ENCODE data around the gene SMAP2. TPM values are rescaled to one million over a fixed set of nuclear protein-coding genes. Genes with fewer than 3 reads are reported as not detected.

Gene SMAP2
- total and polyA plus RNA-seq, 2 of the 4 experiments (the other 2 are of a cell fraction), result 30.1 to 31.0 TPM

GRCh38 chr1:40399984-40400704 is 26.6 kb downstream of the SMAP2 start:
- no peak overlapping the region for H4K5ac ChIP-seq (ENCODE audit: low read depth, low read length)
- H3K79me1 ChIP-seq (ENCODE audit: low read depth in 1 of 2, low read length in 2 of 2), result peaks cover 20 to 60% of the 10 kb centered on the region in 2 experiments
- H2AK5ac ChIP-seq (ENCODE audit: low read depth, low read length), result no peak overlapping the region
- CTCF ChIA-PET, result interaction anchor here (0.8 to 1.0 kb wide), 2 partner anchors 8 to 255 kb away, joined by 3 to 4 read pairs; no protein-coding TSS in a partner anchor
- in situ Hi-C loops (cut with MboI; ENCODE audit: low sequenced_read_pairs) (loop anchor here (5.0 kb wide), 1 partner anchor 63 kb away; no protein-coding TSS in a partner anchor), intact Hi-C loops (cut with micrococcal nuclease) (loop anchor here (10.0 kb wide), 1 partner anchor 145 kb away; the partner anchor contains the start of gene ZMPSTE24), dilution Hi-C loops (cut with HindIII; ENCODE audit: low sequenced_read_pairs, unreplicated experiment) (no loop called here)
- H3K36me3 ChIP-seq (ENCODE audit: control insufficient read depth, insufficient read depth, low read length), result no peaks in the 10 kb centered on the region
- no peaks in the 10 kb centered on the region for H3K9me3 ChIP-seq (ENCODE audit: control insufficient read depth, insufficient read depth, low read length)
- H3K56ac ChIP-seq (ENCODE audit: extremely low read depth, insufficient read depth, low read length), result no peak overlapping the region
- 0 out of 2 replicates have a peak, but pooled peaks cover 2% of the 10 kb centered on the region for H3K9me1 ChIP-seq (ENCODE audit: insufficient read depth, low read length)
- no peak overlapping the region for H2BK20ac ChIP-seq (ENCODE audit: low read depth, low read length)
- no peak overlapping the region for H3K14ac ChIP-seq (replicated peaks; ENCODE audit: low read depth, low read length)
- no TSS peak for BruUV-seq (replicated peaks)
- no peak for ATAC-seq (ENCODE audit: low read depth)
- POLR2A ChIA-PET (ENCODE audit: unreplicated experiment), result interaction anchor here (0.5 kb wide), 1 partner anchor 18 kb away, joined by 3 read pairs; no protein-coding TSS in a partner anchor
- H3K27me3 ChIP-seq (ENCODE audit: control insufficient read depth, insufficient read depth, low read length), result no peaks in the 10 kb centered on the region
- 0 out of 2 replicates have a peak, but pooled peaks cover 6% of the 10 kb centered on the region for H4K20me1 ChIP-seq (ENCODE audit: insufficient read depth, low read length)
- H3K4me2 ChIP-seq (ENCODE audit: low read depth, low read length), result no peak overlapping the region
- H2AFZ ChIP-seq (replicated peaks; ENCODE audit: low read length, poor library complexity), result no peak overlapping the region
- no peak overlapping the region for H3K18ac ChIP-seq (ENCODE audit: low read depth, low read length)
- WGBS, 2 experiments (ENCODE audit: extremely low coverage in 2 of 2, insufficient read length in 1 of 2), result 79% methylated on average over 2 of the region's 4 CpGs; no CpG with 5 or more reads in 1 of the 2 experiments
- DNase-seq, result no peak
- no peaks in the 10 kb centered on the region for H3K4me1 ChIP-seq (ENCODE audit: control insufficient read depth, insufficient read depth, low read length)
- no peak overlapping the region for H2BK5ac ChIP-seq (ENCODE audit: low read depth, low read length, poor library complexity, severe bottlenecking)
- no peak overlapping the region for H4K91ac ChIP-seq (ENCODE audit: insufficient read depth, low read depth, low read length)
- H3K9ac ChIP-seq (ENCODE audit: low read depth, low read length), result no peak overlapping the region
- H2BK15ac ChIP-seq (ENCODE audit: low read depth, low read length), result no peak overlapping the region
- H3K4me3 ChIP-seq (ENCODE audit: insufficient read depth, low read depth, low read length), result no peak overlapping the region
- H3K4ac ChIP-seq (ENCODE audit: low read depth, low read length), result no peak overlapping the region
- H2BK120ac ChIP-seq (ENCODE audit: low read depth, low read length), result no peak overlapping the region
- H4K8ac ChIP-seq (ENCODE audit: low read depth in 2 of 2, low read length in 2 of 2), result no peak overlapping the region
- no peak overlapping the region for H3K27ac ChIP-seq (ENCODE audit: insufficient read depth, low read length)
- H3K23ac ChIP-seq (ENCODE audit: low read depth, low read length), result no peak overlapping the region
- H2AK9ac ChIP-seq (replicated peaks; ENCODE audit: low read depth, low read length, poor library complexity), result no peak overlapping the region
- TF ChIP-seq MAZ (IDR thresholded peaks at IDR 0.05; ENCODE audit: borderline replicate concordance, low read depth, low read length), result no peak
- no peak for TF ChIP-seq ELK1 (IDR thresholded peaks at IDR 0.05; ENCODE audit: borderline replicate concordance, low read depth, low read length)
- TF ChIP-seq POLR2A (IDR thresholded peaks at IDR 0.05; ENCODE audit: low read depth, low read length), result no peak
- no peak for TF ChIP-seq FOS (IDR thresholded peaks at IDR 0.05; ENCODE audit: low read depth, low read length)
- TF ChIP-seq RAD21 (IDR thresholded peaks at IDR 0.05; ENCODE audit: low read length), result no peak
- TF ChIP-seq RCOR1 (IDR thresholded peaks at IDR 0.05; ENCODE audit: insufficient replicate concordance, low read length), result no peak
- no peak for TF ChIP-seq MAFK (IDR thresholded peaks at IDR 0.05; ENCODE audit: low read depth, low read length)
- TF ChIP-seq MXI1 (IDR thresholded peaks at IDR 0.05; ENCODE audit: borderline replicate concordance, low read depth, low read length), result no peak
- TF ChIP-seq CEBPB (IDR thresholded peaks at IDR 0.05; ENCODE audit: low read depth, low read length), result no peak
- no peak for TF ChIP-seq NFE2L2 (IDR thresholded peaks at IDR 0.05; ENCODE audit: low read depth, low read length)
- TF ChIP-seq USF2 (IDR thresholded peaks at IDR 0.05; ENCODE audit: low read depth, low read length), result no peak
- TF ChIP-seq RFX5 (IDR thresholded peaks at IDR 0.05; ENCODE audit: low read depth, low read length), result no peak
- TF ChIP-seq CTCF (conservative IDR thresholded peaks at IDR 0.05; ENCODE audit: low read depth, low read length), result no peak
- no peak for TF ChIP-seq SMC3 (IDR thresholded peaks at IDR 0.05; ENCODE audit: low read depth, low read length)
- no peak for TF ChIP-seq CHD1 (IDR thresholded peaks at IDR 0.05; ENCODE audit: low read depth, low read length)

Data from IMR-90 (cell line).